ENCODE data around the gene NT5DC4.

The NT5DC4 gene

GRCh38 chr2:112723547-112723940 lies 2.7 kb downstream of the NT5DC4 start:
- DNase-seq (ENCODE audit: low spot score) = no peak

- no peak for DNase-seq (ENCODE audit: low spot score)
These were observed 3.2 kb downstream of the NT5DC4 start for GRCh38 chr2:112723995-112724394.

- peak; percentile 45 for DNase-seq (ENCODE audit: low spot score)
These were observed 4.0 kb downstream of the NT5DC4 start for GRCh38 chr2:112724591-112725525.

GRCh38 chr2:112725545-112726457 lies 5.0 kb downstream of the NT5DC4 start:
- no peak for DNase-seq (ENCODE audit: low spot score)

- DNase-seq (ENCODE audit: low spot score) = peak; percentile 94
These were observed 5.8 kb downstream of the NT5DC4 start for GRCh38 chr2:112726487-112727190.

GRCh38 chr2:112727276-112728028 lies 6.6 kb downstream of the NT5DC4 start:
- DNase-seq (ENCODE audit: low spot score) = no peak

GRCh38 chr2:112728029-112728362 lies 7.2 kb downstream of the NT5DC4 start:
- DNase-seq (ENCODE audit: low spot score) = no peak

- no peak for DNase-seq (ENCODE audit: low spot score)
These were observed 7.8 kb downstream of the NT5DC4 start for GRCh38 chr2:112728378-112729175.

- DNase-seq (ENCODE audit: low spot score) = no peak
These were observed 9.4 kb downstream of the NT5DC4 start for GRCh38 chr2:112730216-112730615.

- DNase-seq (ENCODE audit: low spot score) = no peak
These were observed 10.0 kb downstream of the NT5DC4 start for GRCh38 chr2:112730791-112731190.

GRCh38 chr2:112731479-112731878 lies 10.7 kb downstream of the NT5DC4 start:
- no peak for DNase-seq (ENCODE audit: low spot score)

GRCh38 chr2:112733456-112733855 lies 12.6 kb downstream of the NT5DC4 start:
- DNase-seq (ENCODE audit: low spot score) = no peak

- DNase-seq (ENCODE audit: low spot score) = no peak
These were observed 13.1 kb downstream of the NT5DC4 start for GRCh38 chr2:112733871-112734270.

- DNase-seq (ENCODE audit: low spot score) = no peak
These were observed 16.9 kb downstream of the NT5DC4 start for GRCh38 chr2:112737542-112738232.

- no peak for DNase-seq (ENCODE audit: low spot score)
These were observed 19.7 kb downstream of the NT5DC4 start for GRCh38 chr2:112740527-112740926.

- DNase-seq (ENCODE audit: low spot score) = peak; percentile 82
These were observed 29.1 kb downstream of the NT5DC4 start for GRCh38 chr2:112749755-112750559.

- no peak for DNase-seq (ENCODE audit: low spot score)
These were observed 29.7 kb downstream of the NT5DC4 start for GRCh38 chr2:112750560-112750843.

- no peak for DNase-seq (ENCODE audit: low spot score)
These were observed 30.8 kb downstream of the NT5DC4 start for GRCh38 chr2:112751451-112752197.

- no peak for DNase-seq (ENCODE audit: low spot score)
These were observed 31.8 kb downstream of the NT5DC4 start for GRCh38 chr2:112752667-112753066.

All from AG08396 (cell line).